HG03103 (cell line): ENCODE data around the gene DVL1.
"Not testable (repeated sequence)": the region's sequence is repeated elsewhere in the genome, so short reads cannot be mapped to it uniquely, and the experiment has no call there.

ENCODE experiments used
- ATAC-seq: cut with Tn5 transposase; IDR thresholded peaks from one replicate; pipeline ENCODE4 v1.9.1; 2021; ENCODE audit warnings: low read depth; ENCODE audit not compliant: unreplicated experiment

Gene DVL1

GRCh38 chr1:1373815-1374588 is 24.8 kb upstream of the DVL1 start:
- ATAC-seq: no peak

- ATAC-seq: no peak
Observed at GRCh38 chr1:1373051-1373814, 24.0 kb upstream of the DVL1 start.

- ATAC-seq: no peak
Observed at GRCh38 chr1:1371746-1372711, 22.8 kb upstream of the DVL1 start.

GRCh38 chr1:1371364-1371745 is 22.1 kb upstream of the DVL1 start:
- no peak for ATAC-seq

- no peak for ATAC-seq
Observed at GRCh38 chr1:1370771-1371300, 21.6 kb upstream of the DVL1 start.

- not testable (repeated sequence) for ATAC-seq
Observed at GRCh38 chr1:1370094-1370493, 20.9 kb upstream of the DVL1 start.

GRCh38 chr1:1367315-1367714 is 18.1 kb upstream of the DVL1 start:
- ATAC-seq: no peak

- ATAC-seq: no peak
Observed at GRCh38 chr1:1366699-1367066, 17.5 kb upstream of the DVL1 start.

GRCh38 chr1:1365875-1366698 is 16.9 kb upstream of the DVL1 start:
- ATAC-seq: no peak

- ATAC-seq: no peak
Observed at GRCh38 chr1:1364266-1364665, 15.0 kb upstream of the DVL1 start.

- no peak for ATAC-seq
Observed at GRCh38 chr1:1361982-1362423, 12.8 kb upstream of the DVL1 start.

- no peak for ATAC-seq
Observed at GRCh38 chr1:1361233-1361981, 12.2 kb upstream of the DVL1 start.

- ATAC-seq: no peak
Observed at GRCh38 chr1:1360506-1361169, 11.4 kb upstream of the DVL1 start.

- no peak for ATAC-seq
Observed at GRCh38 chr1:1359664-1360468, 10.6 kb upstream of the DVL1 start.

GRCh38 chr1:1359308-1359663 is 10.1 kb upstream of the DVL1 start:
- no peak for ATAC-seq

GRCh38 chr1:1358433-1359271 is 9.4 kb upstream of the DVL1 start, which contains the start of gene MXRA8:
Gene MXRA8 (minus strand): TSS chr1:1358555. CDS start chr1:1358504, 51 bp downstream.
- no peak for ATAC-seq
